Cerebellar cortex (tissue), 1 donor: ENCODE results near the gene KRTAP9-7.

ENCODE experiments used
- DNase-seq: peaks from one replicate; pipeline ENCODE4 v3.0.0-alpha.2; 2015; ENCODE audit warnings: low spot score

Gene KRTAP9-7

DNA sequence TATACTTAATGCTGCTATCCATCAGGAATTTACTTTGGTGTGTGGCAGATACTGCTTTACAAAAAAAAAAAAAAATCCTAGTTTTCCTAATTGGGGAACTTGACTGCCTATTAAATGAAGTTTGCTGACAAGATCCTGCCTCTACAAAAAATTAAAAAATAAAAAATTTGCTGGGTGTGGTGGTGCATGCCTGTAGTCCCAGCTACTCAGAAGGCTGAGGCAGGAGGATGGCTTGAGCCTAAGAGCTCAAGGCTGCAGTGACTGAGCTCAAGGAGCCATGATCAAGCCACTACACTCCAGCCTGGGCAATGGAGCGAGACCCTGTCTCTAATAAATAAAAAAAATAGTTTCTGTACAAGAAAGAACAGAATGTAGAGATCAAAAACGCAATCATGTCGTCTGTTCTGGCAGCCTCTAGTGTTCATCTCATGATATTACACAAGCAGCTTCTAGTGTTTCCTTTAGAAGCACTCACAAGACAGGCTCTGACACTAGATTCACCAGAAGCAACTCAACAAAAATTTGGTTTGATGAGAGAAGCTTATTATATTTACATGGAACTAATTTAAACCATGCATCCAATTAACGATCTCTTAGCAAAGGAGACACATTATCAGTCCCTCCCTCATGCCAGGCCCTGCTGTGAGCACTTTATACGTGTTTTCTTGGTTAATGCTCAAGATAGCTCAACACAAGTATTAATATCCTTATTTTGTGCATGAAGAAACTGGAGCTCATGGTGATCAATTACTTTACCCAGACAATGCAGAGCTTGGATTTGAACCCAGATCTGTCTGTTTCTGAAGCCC is 46.8 kb downstream of the KRTAP9-7 start:
- DNase-seq, result peak; percentile 53

GRCh38 chr17:41322903-41323895 is 47.7 kb downstream of the KRTAP9-7 start:
- DNase-seq, result no peak

- no peak for DNase-seq
These were observed 48.9 kb downstream of the KRTAP9-7 start for GRCh38 chr17:41324180-41325075.

GRCh38 chr17:41325126-41325525 is 49.6 kb downstream of the KRTAP9-7 start:
- no peak for DNase-seq

- DNase-seq, result no peak
These were observed 50.1 kb downstream of the KRTAP9-7 start for GRCh38 chr17:41325611-41326010.
